ENCODE measurements around the gene FBXO31. TPM values are rescaled to one million over a fixed set of nuclear protein-coding genes. Genes with fewer than 3 reads are reported as not detected.
A peak's percentile ranks its signal among the peaks of the same experiment; 100 is the strongest.

Gene FBXO31
- total and polyA plus RNA-seq, 2 donors (not counting 1 experiment from before 2014, with no cell fraction given): 17.8 to 32.9 TPM

GRCh38 chr16:87366930-87367329 lies 16.6 kb downstream of the FBXO31 start:
- no peak overlapping the region for H3K4me3 ChIP-seq (ENCODE audit: control extremely low read depth in 1 of 5, extremely low read depth in 1 of 5, insufficient read depth in 1 of 5, low read depth in 2 of 5, low read length in 4 of 5)
- peaks cover 85% of the 10 kb centered on the region for H3K79me2 ChIP-seq (ENCODE audit: control insufficient read depth, insufficient read depth, low read length)
- ATAC-seq (ENCODE audit: low read depth): no peak
- H4K20me1 ChIP-seq (ENCODE audit: control insufficient read depth, insufficient read depth, low read length, poor library complexity, severe bottlenecking): peaks cover 81% of the 10 kb centered on the region
- peaks cover 0 to 15% of the 10 kb centered on the region in 2 experiments for H3K36me3 ChIP-seq (replicated peaks in 1 of 2; ENCODE audit: control extremely low read depth in 1 of 2, control insufficient read depth in 1 of 2, extremely low read depth in 1 of 2, insufficient read depth in 2 of 2, low read length in 1 of 2)
- ChIA-PET CTCF (no interaction called here), POLR2A (no interaction called here)
- H2AFZ ChIP-seq (ENCODE audit: insufficient read depth, low read depth, low read length, poor library complexity, severe bottlenecking): no peak overlapping the region
- H3K27me3 Mint-ChIP-seq: no peaks in the 10 kb centered on the region
- no peak overlapping the region for H3K4me2 ChIP-seq (replicated peaks; ENCODE audit: low read depth, low read length, poor library complexity, severe bottlenecking)
- no peak overlapping the region for H3K27ac Mint-ChIP-seq
- H3K9me3 ChIP-seq (ENCODE audit: control extremely low read depth in 1 of 3, control insufficient read depth in 2 of 3, insufficient read depth in 1 of 3, low read length in 2 of 3): no peaks in the 10 kb centered on the region
- no peak overlapping the region for H3K4me3 Mint-ChIP-seq
- no peak for DNase-seq
- H3K9me3 Mint-ChIP-seq (ENCODE audit: insufficient read depth): no peaks in the 10 kb centered on the region
- peaks cover 6 to 11% of the 10 kb centered on the region in 2 donors for H3K4me1 ChIP-seq (ENCODE audit: control insufficient read depth in 2 of 2, insufficient read depth in 2 of 2, low read length in 2 of 2)
- H3K27me3 ChIP-seq (replicated peaks in 1 of 4; ENCODE audit: control extremely low read depth in 1 of 4, control insufficient read depth in 3 of 4, insufficient read depth in 4 of 4, low read length in 3 of 4): no peaks in the 10 kb centered on the region
- no peak overlapping the region for H3K27ac ChIP-seq (ENCODE audit: low read length in 2 of 2)
- peaks cover 22% of the 10 kb centered on the region for H3K4me1 Mint-ChIP-seq
- H3K9ac ChIP-seq (ENCODE audit: low read length): no peak overlapping the region
- WGBS (ENCODE audit: insufficient coverage): no CpG with 5 or more reads among the region's 1 CpG
- TF ChIP-seq EZH2 (IDR thresholded peaks at IDR 0.05; ENCODE audit: borderline replicate concordance, insufficient read depth, low read depth, low read length, poor library complexity, severe bottlenecking) (no peak), CTCF (IDR thresholded peaks at IDR 0.05) (no peak)
- intact Hi-C loops (cut with micrococcal nuclease): no loop called here

GRCh38 chr16:87366288-87366687 lies 17.3 kb downstream of the FBXO31 start:
- Histone ChIP-seq H3K9me3 (ENCODE audit: control extremely low read depth in 1 of 3, control insufficient read depth in 2 of 3, insufficient read depth in 1 of 3, low read length in 2 of 3) (no peaks in the 10 kb centered on the region), H3K9ac (ENCODE audit: low read length) (no peak overlapping the region), H3K27ac (ENCODE audit: low read length in 2 of 2) (no peak overlapping the region), H2AFZ (ENCODE audit: insufficient read depth, low read depth, low read length, poor library complexity, severe bottlenecking) (no peak overlapping the region), H3K79me2 (ENCODE audit: control insufficient read depth, insufficient read depth, low read length) (peaks cover 84% of the 10 kb centered on the region), H3K4me3 (ENCODE audit: control extremely low read depth in 1 of 5, extremely low read depth in 1 of 5, insufficient read depth in 1 of 5, low read depth in 2 of 5, low read length in 4 of 5) (no peak overlapping the region), H3K36me3 (replicated peaks in 1 of 2; ENCODE audit: control extremely low read depth in 1 of 2, control insufficient read depth in 1 of 2, extremely low read depth in 1 of 2, insufficient read depth in 2 of 2, low read length in 1 of 2) (peaks cover 0 to 22% of the 10 kb centered on the region in 2 experiments), H4K20me1 (ENCODE audit: control insufficient read depth, insufficient read depth, low read length, poor library complexity, severe bottlenecking) (peaks cover 75% of the 10 kb centered on the region), H3K4me1 (ENCODE audit: control insufficient read depth in 2 of 2, insufficient read depth in 2 of 2, low read length in 2 of 2) (peaks cover 6 to 11% of the 10 kb centered on the region in 2 donors), H3K4me2 (replicated peaks; ENCODE audit: low read depth, low read length, poor library complexity, severe bottlenecking) (no peak overlapping the region), H3K27me3 (replicated peaks in 1 of 4; ENCODE audit: control extremely low read depth in 1 of 4, control insufficient read depth in 3 of 4, insufficient read depth in 4 of 4, low read length in 3 of 4) (no peaks in the 10 kb centered on the region)
- DNase-seq (no peak), ATAC-seq (ENCODE audit: low read depth) (no peak)
- intact Hi-C loops (cut with micrococcal nuclease): no loop called here
- H3K27ac Mint-ChIP-seq: peak overlapping the region; percentile 37
- TF ChIP-seq EZH2 (IDR thresholded peaks at IDR 0.05; ENCODE audit: borderline replicate concordance, insufficient read depth, low read depth, low read length, poor library complexity, severe bottlenecking): no peak
- TF ChIP-seq CTCF (IDR thresholded peaks at IDR 0.05): no peak
- peaks cover 22% of the 10 kb centered on the region for H3K4me1 Mint-ChIP-seq
- CTCF ChIA-PET: no interaction called here
- POLR2A ChIA-PET: no interaction called here
- H3K9me3 Mint-ChIP-seq (ENCODE audit: insufficient read depth): no peaks in the 10 kb centered on the region
- no peak overlapping the region for H3K4me3 Mint-ChIP-seq
- no peaks in the 10 kb centered on the region for H3K27me3 Mint-ChIP-seq
- 97% methylated on average over 4 of the region's 4 CpGs for WGBS (ENCODE audit: insufficient coverage)
